PC-9 (cell line): Measurements from ENCODE around the gene AADACL4. TPM values are rescaled to one million over a fixed set of nuclear protein-coding genes. Genes with fewer than 3 reads are reported as not detected.

Experiments
- BruUV-seq: library from RNA; stranded (reverse); fragments of 400-500 nt; replicated peaks from 2 replicates; lab custom pipeline; 2021; lab: Mats Ljungman, UMichigan
- CTCF ChIA-PET: fragments of 300-600 bp; sonication (Branson Sonifier 250); formaldehyde crosslinking; loops from one replicate; lab custom pipeline; 2022; ENCODE audit warnings: antibody characterized with exemption; lab: Charles Lee
- POLR2A ChIA-PET: fragments of 300-600 bp; sonication (Branson Sonifier 250); formaldehyde crosslinking; loops from one replicate; lab custom pipeline; 2022; ENCODE audit warnings: antibody characterized with exemption; ENCODE audit not compliant: unreplicated experiment; lab: Charles Lee
- DNase-seq, 2 experiments: peaks; one replicate each; pipeline versions ENCODE4 v3.0.0 to v3.0.0-alpha.2; 2015 to 2022; ENCODE audit warnings: mixed read lengths in 1 of 2
- H2AFZ ChIP-seq: fragments of 200-600 bp; sonication (generic); 2 replicates; pipeline ENCODE4 v1.8.1; 2017; ENCODE audit warnings: antibody characterized with exemption
- H3F3A ChIP-seq: fragments of 200-600 bp; sonication (generic); 2 replicates; pipeline ENCODE4 v1.8.1; 2017; ENCODE audit warnings: antibody characterized with exemption, mild to moderate bottlenecking, low read depth; ENCODE audit not compliant: insufficient read depth
- H3K27ac ChIP-seq: fragments of 200-600 bp; sonication (generic); 2 replicates; pipeline ENCODE4 v1.6.1; 2016; ENCODE audit warnings: mixed run types
- H3K27me3 ChIP-seq: fragments of 200-600 bp; sonication (generic); 2 replicates; pipeline ENCODE4 v1.6.1; 2016; ENCODE audit warnings: low read depth, mixed run types; ENCODE audit not compliant: insufficient read depth
- H3K36me3 ChIP-seq: fragments of 200-600 bp; sonication (generic); 2 replicates; pipeline ENCODE4 v1.6.1; 2016; ENCODE audit warnings: low read depth, mixed run types
- H3K4me1 ChIP-seq: fragments of 200-600 bp; sonication (generic); replicated peaks from 2 replicates; pipeline ENCODE4 v1.6.1; 2016; ENCODE audit warnings: mixed run types; ENCODE audit not compliant: insufficient read depth
- H3K4me2 ChIP-seq: fragments of 200-600 bp; sonication (generic); 2 replicates; pipeline ENCODE4 v1.6.1; 2017; ENCODE audit warnings: mixed run types
- H3K4me3 ChIP-seq: fragments of 200-600 bp; sonication (generic); 2 replicates; pipeline ENCODE4 v1.6.1; 2016; ENCODE audit warnings: mixed run types
- H3K79me2 ChIP-seq: fragments of 200-600 bp; sonication (generic); 2 replicates; pipeline ENCODE4 v1.6.1; 2017; ENCODE audit warnings: low read depth, mixed run types
- H3K9me2 ChIP-seq: fragments of 200-600 bp; sonication (generic); 2 replicates; pipeline ENCODE4 v1.8.1; 2017; ENCODE audit warnings: mild to moderate bottlenecking; ENCODE audit not compliant: insufficient read depth
- H3K9me3 ChIP-seq: fragments of 200-600 bp; sonication (generic); 2 replicates; pipeline ENCODE4 v1.8.1; 2016; ENCODE audit warnings: low read depth; ENCODE audit not compliant: insufficient read depth
- H4K20me1 ChIP-seq: fragments of 200-600 bp; sonication (generic); 2 replicates; pipeline ENCODE4 v1.8.1; 2017; ENCODE audit not compliant: insufficient read depth
- EZH2 ChIP-seq: fragments of 200-600 bp; sonication (generic); IDR thresholded peaks from 2 replicates; pipeline ENCODE4 v1.8.0; 2017; ENCODE audit warnings: antibody characterized with exemption, low read depth
- intact Hi-C: fragments of 100-400 bp; cut with micrococcal nuclease; formaldehyde crosslinking; loops from one replicate; pipeline ENCODE4 v1.10.0; 2022; ENCODE audit not compliant: unreplicated experiment
- total RNA-seq: library from RNA; stranded (reverse); gene quantifications from 2 replicates; pipeline ENCODE4 v1.2.3, GENCODE V29; 2021
- TF ChIP-seq, protein P1 (sequence below): fragments of 200-600 bp; sonication (generic); conservative IDR thresholded peaks from 2 replicates; pipeline ENCODE4 v1.6.1; 2017; ENCODE audit warnings: mixed run types, antibody characterized with exemption, mild to moderate bottlenecking, moderate library complexity

AADACL4 gene
- total RNA-seq, 1 experiment from 2014 or later = not detected

DNA sequence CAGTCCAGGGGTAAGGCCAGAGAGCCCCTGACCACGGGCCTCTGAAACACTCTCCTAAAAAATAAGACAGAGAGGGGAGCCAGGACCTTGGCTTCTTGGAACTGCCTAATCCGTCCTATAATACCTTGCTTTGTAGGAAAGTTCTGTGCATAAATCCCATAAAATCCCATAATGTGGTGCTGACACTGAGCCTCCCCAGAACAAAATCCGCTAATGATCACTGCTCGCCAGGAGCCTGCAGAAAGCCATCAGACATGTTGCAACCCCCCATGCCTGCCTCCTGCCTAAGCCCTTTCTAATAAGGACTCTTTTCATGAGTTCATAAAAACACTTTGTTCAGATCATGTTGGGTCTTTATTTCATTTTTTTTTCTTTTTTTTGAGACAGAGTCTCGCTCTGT lies 16.6 kb upstream of the AADACL4 start:
- no peak overlapping the region for H3K27ac ChIP-seq
- DNase-seq = no peak
- intact Hi-C loops = no loop called here
- H2AFZ ChIP-seq = no peak overlapping the region
- ChIA-PET CTCF (no interaction called here), POLR2A (no interaction called here)
- no peak overlapping the region for H3K4me3 ChIP-seq
- no peaks in the 10 kb centered on the region for H3K79me2 ChIP-seq
- H3K27me3 ChIP-seq = no peaks in the 10 kb centered on the region
- no peaks in the 10 kb centered on the region for H3K36me3 ChIP-seq
- H3K4me2 ChIP-seq = no peak overlapping the region
- TF ChIP-seq EZH2 = no peak
- TF ChIP-seq, protein P1, sequence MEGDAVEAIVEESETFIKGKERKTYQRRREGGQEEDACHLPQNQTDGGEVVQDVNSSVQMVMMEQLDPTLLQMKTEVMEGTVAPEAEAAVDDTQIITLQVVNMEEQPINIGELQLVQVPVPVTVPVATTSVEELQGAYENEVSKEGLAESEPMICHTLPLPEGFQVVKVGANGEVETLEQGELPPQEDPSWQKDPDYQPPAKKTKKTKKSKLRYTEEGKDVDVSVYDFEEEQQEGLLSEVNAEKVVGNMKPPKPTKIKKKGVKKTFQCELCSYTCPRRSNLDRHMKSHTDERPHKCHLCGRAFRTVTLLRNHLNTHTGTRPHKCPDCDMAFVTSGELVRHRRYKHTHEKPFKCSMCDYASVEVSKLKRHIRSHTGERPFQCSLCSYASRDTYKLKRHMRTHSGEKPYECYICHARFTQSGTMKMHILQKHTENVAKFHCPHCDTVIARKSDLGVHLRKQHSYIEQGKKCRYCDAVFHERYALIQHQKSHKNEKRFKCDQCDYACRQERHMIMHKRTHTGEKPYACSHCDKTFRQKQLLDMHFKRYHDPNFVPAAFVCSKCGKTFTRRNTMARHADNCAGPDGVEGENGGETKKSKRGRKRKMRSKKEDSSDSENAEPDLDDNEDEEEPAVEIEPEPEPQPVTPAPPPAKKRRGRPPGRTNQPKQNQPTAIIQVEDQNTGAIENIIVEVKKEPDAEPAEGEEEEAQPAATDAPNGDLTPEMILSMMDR = no peak
- H4K20me1 ChIP-seq = no peaks in the 10 kb centered on the region
- H3K4me1 ChIP-seq = no peaks in the 10 kb centered on the region
- no peaks in the 10 kb centered on the region for H3K9me3 ChIP-seq
- no TSS peak for BruUV-seq
- no peaks in the 10 kb centered on the region for H3F3A ChIP-seq
- H3K9me2 ChIP-seq = no peaks in the 10 kb centered on the region

GRCh38 chr1:12629511-12629956 lies 14.4 kb upstream of the AADACL4 start:
- no peak for DNase-seq
- H3F3A ChIP-seq = no peaks in the 10 kb centered on the region
- H3K27me3 ChIP-seq = no peaks in the 10 kb centered on the region
- no peaks in the 10 kb centered on the region for H3K79me2 ChIP-seq
- no peaks in the 10 kb centered on the region for H3K9me2 ChIP-seq
- H3K9me3 ChIP-seq = no peaks in the 10 kb centered on the region
- no peaks in the 10 kb centered on the region for H3K36me3 ChIP-seq
- no peak overlapping the region for H3K27ac ChIP-seq
- no peak overlapping the region for H3K4me2 ChIP-seq
- ChIA-PET POLR2A (interaction anchor here (0.6 to 0.7 kb wide), 2 partner anchors 29 to 33 kb away, joined by 3 to 4 read pairs; no protein-coding TSS in a partner anchor), CTCF (no interaction called here)
- H3K4me1 ChIP-seq = no peaks in the 10 kb centered on the region
- intact Hi-C loops = no loop called here
- H3K4me3 ChIP-seq = no peak overlapping the region
- H4K20me1 ChIP-seq = no peaks in the 10 kb centered on the region
- TF ChIP-seq EZH2 = no peak
- TF ChIP-seq, protein P1 = no peak
- H2AFZ ChIP-seq = no peak overlapping the region
- BruUV-seq = no TSS peak

DNA sequence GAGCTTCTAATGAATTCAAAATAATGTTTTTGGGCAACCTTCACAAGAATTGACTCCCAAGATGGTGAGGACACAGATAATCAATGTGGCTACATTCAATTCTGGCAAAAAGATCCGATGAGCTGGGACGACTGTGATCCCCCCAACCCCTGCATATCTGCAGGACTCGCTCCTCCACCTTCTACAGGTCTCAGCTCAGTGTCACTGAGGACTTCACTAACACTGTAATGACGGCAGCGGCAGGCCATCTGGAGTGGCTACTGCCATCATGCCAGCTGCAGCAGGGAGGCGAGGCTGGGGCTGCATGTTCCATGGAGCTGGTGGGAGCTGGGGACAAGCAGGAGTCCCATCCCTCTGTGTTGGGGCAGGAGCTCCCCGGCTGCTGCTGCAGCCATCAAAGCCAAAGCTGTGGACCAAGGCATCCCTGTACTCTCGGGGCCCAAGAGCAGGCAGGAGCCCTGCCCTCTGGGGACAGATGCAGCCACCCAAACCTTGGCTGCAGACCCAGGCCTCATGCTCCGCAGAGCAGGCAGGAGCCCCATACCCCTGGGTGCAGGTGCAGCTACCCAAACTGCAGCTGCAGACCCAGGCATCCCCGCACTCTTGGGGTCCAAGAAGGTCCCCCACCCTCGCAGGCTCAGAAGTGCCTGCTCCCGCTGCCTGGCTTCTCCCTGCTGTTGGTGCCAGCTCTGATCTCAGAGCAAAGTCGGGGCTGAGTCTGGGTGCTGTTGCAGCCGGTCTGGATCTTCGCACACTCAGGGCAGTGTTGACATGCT lies 13.7 kb upstream of the AADACL4 start:
- Histone ChIP-seq H3K27me3 (no peaks in the 10 kb centered on the region), H3K36me3 (no peaks in the 10 kb centered on the region), H4K20me1 (no peaks in the 10 kb centered on the region), H3K27ac (no peak overlapping the region), H3K9me3 (no peaks in the 10 kb centered on the region), H3K79me2 (no peaks in the 10 kb centered on the region), H3K4me3 (no peak overlapping the region), H3K9me2 (no peaks in the 10 kb centered on the region), H3F3A (no peaks in the 10 kb centered on the region), H3K4me1 (no peaks in the 10 kb centered on the region), H2AFZ (no peak overlapping the region), H3K4me2 (no peak overlapping the region)
- TF ChIP-seq, protein P1 = no peak
- TF ChIP-seq EZH2 = no peak
- ChIA-PET POLR2A (no interaction called here), CTCF (no interaction called here)
- BruUV-seq = no TSS peak
- DNase-seq = no peak
- intact Hi-C loops = no loop called here
